ENCODE measurements around the gene TMEM125.

The TMEM125 gene

DNA sequence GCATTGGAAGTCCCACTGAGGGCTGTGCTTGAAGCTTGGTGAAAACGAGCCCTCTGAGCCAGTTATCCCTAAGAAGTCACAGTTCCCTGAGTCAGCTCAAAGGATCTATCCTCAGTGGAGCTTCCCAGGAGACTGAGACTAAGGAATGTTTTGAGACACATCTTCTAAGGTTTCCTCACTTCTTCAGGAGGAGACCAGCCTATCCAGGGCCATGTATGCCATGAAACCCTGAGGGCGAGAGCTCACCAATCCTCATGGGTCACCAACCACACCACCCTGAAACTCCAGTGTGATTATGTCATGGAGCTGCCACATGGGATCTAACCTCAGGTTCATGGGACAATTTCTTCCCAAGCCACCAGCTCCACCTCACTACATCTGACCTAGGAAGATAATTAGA, 23.4 kb downstream of the TMEM125 start:
- no peak for DNase-seq (ENCODE audit: low read depth in 2 of 2)

GRCh38 chr1:43293896-43294760, 24.3 kb downstream of the TMEM125 start:
- no peak for DNase-seq (ENCODE audit: low read depth in 2 of 2)

DNA sequence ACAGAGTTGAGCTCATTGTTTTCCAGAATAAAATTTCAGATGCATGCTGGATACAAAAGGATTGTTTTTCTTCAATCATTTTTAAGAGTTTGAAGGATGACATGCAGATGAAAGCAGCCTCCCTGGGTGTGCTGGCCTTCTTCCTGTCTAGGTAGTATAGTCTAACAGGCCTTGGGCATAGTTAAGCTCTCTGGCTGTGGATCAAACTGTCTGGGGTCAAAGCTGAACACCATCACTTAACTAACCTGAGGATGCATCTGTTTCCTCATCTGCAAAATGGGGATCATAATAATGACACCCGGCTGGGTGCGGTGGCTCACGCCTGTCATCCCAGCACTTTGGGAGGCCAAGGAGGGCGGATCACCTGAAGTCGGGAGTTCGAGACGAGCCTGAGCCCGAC, 25.0 kb downstream of the TMEM125 start:
- no peak for DNase-seq (ENCODE audit: low read depth in 2 of 2)

GRCh38 chr1:43296207-43296606, 26.4 kb downstream of the TMEM125 start:
- no peak for DNase-seq (ENCODE audit: low read depth in 2 of 2)

GRCh38 chr1:43298055-43298454, 28.3 kb downstream of the TMEM125 start:
- no peak for DNase-seq (ENCODE audit: low read depth in 2 of 2)

DNA sequence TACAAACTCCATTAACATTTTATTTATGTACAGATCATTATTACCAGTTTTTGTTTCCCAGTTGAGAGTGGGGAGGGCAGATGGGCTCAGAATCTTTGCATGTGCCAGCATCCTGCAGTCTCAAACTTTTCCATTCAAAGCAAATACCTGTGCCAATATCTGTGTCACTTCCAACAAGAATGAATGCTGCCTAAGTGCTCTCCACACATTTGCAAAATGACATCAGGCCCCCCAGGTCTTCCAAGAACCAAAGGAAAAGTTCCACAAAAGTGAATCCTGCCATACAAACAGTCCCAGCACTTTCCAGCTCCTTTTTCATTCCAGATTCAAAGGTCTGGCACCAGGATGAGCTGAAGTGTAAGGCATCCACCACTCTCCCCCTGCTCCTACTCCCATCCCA, 29.3 kb downstream of the TMEM125 start:
- no peak for DNase-seq (ENCODE audit: low read depth in 2 of 2)

DNA sequence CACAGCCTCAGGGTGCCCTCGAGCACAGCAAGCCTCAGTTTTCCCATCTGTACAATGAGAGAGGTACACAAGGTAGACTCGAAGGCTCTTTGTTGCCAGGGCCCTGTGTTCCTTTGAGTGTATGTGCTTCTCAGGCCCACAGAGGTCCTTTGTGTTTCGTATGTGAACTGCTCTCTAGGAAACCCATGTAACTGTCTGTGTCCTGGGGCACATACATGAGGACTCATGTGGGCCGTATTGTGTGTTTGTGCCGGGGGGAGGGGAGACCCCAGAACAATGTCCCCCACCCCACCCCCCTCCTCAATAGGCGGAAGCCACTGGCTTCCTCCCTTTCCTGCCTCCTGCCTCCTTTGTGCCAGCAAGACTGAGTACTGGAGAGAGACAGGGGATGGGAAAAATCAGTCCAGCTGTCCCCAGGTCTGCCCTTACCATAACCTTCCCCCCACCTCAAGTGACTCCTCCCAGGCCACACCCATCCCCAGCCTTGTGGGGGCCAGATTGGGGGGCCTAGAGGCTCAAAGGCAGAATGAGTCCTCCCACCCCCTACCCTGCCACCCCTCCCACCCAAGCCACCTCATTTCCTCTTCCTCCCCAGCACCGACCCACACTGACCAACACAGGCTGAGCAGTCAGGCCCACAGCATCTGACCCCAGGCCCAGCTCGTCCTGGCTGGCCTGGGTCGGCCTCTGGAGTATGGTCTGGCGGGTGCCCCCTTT, 30.8 kb downstream of the TMEM125 start, which contains the start of gene TIE1:
TSS of gene TIE1 (plus strand) at position 605 of the 717 bp plus-strand sequence. CDS start at position 695, 90 bp downstream.
- no peak for DNase-seq (ENCODE audit: low read depth in 2 of 2)

DNA sequence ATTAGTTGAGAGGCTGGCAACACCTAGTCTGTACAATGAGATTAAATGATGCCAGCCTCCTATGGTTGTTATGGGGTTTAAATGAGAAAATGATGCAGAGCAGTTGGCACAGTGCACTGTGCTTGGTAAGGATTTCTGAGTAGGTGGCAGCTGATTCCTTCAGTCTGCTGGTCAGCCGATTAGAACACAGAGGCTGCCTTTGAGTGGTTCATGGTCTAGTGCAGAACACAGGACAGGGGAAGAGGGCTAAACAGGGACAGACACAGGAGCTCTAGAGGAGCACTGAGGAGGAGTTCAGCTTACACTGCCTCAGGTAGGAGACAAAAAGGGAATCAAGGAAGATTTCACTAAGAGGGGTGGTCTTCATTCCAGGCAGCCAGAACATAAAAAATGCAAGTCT, 32.4 kb downstream of the TMEM125 start:
- no peak for DNase-seq (ENCODE audit: low read depth in 2 of 2)

DNA sequence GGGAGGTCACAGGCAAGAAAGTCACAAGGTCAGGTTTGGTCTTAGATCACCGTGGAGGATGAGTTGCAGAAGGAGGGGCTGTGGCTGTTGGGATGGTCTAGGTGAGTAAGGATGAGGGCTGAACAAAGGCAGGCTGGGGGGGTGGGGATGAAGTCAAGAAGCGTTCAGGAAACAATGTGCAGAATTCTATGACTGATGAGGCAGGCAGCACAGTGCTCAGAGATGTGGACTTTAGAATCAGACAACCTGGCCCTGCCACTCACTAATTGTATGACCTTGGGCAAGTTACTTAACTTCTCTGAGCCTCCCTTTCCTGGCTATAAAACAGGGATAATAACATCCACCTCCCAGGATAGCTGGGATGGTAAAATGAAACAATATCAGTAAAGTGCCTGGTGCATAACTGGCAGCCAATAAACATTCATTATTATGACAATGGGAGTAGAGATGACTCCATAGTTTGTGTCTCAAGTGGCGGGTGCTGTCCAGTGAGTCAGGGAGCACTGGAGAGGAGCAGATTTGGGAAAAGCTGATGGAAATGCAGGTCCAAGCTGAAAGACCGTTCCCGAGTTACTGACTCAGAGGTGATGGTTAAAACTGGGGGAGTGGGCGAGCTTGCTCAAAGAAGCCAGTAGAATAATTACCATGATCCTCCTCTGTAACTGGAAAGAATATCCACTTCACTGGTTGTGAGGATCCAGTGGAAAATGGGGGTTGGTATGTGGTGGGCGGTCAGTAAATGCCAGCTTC, 33.1 kb downstream of the TMEM125 start:
- DNase-seq (ENCODE audit: low read depth in 2 of 2), result no peak

DNA sequence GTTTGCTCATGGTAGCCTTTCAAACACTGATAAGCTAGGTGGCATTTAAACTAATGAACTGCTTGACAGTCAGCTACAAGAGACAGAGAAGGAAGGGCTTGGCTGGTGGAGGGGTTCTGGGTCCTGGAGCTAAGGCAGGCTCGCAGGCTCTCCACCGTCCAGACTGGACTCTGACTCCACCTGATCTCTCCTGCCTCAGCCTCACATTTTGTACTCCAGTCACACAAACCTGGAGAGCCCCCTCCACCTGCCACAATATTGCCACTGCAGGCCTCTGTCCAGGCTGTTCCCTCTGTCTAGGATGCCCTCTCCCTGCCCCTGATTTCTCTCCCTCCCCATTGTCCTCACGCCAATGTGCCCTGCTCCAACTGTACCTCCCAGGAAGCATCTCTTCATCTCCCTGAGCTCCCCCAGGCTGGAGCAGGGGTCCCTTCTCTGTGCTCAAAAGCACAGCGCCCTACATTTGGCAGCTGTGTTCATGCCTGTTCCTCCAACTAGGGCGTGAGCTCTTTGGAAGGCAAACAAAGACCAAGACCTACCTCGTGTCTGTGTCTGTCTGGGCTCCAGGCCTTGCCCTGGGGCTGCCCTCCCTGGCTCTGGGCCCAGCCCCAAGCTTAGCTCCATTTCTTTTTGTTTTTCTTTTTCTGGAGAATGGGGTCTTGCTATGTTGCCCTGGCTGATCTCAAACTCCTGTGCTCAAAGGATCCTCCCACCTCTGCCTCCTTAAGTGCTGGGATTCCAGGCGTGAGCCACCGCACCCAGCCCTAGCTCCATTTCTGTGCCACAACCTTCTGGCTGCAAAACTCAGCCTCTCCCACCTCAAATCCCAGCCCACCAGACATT, 33.9 kb downstream of the TMEM125 start:
- no peak for DNase-seq (ENCODE audit: low read depth in 2 of 2)

- no peak for DNase-seq (ENCODE audit: low read depth in 2 of 2)
These were observed 34.5 kb downstream of the TMEM125 start for GRCh38 chr1:43304314-43304681.

- no peak for DNase-seq (ENCODE audit: low read depth in 2 of 2)
These were observed 35.1 kb downstream of the TMEM125 start for GRCh38 chr1:43304771-43305300.

DNA sequence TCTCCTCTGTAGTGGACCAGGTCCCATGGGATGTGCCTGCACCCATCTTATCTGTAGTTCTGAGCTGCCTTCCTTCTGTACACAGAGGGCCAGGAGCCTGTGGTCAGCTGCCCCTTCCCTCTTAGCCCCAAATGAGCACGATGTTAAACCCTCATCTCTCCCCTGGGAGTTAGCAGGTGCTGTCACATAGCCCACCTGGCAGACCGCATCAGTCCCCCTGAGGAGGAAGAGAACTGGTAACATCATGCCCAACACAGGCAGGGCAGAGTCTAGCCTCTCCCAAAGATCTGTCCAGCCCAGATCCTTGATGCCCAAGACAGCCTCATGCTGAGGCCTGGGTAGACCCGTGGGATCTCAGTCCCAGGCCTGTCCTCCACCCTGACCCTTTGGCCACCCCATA, 35.7 kb downstream of the TMEM125 start:
- no peak for DNase-seq (ENCODE audit: low read depth in 2 of 2)

DNA sequence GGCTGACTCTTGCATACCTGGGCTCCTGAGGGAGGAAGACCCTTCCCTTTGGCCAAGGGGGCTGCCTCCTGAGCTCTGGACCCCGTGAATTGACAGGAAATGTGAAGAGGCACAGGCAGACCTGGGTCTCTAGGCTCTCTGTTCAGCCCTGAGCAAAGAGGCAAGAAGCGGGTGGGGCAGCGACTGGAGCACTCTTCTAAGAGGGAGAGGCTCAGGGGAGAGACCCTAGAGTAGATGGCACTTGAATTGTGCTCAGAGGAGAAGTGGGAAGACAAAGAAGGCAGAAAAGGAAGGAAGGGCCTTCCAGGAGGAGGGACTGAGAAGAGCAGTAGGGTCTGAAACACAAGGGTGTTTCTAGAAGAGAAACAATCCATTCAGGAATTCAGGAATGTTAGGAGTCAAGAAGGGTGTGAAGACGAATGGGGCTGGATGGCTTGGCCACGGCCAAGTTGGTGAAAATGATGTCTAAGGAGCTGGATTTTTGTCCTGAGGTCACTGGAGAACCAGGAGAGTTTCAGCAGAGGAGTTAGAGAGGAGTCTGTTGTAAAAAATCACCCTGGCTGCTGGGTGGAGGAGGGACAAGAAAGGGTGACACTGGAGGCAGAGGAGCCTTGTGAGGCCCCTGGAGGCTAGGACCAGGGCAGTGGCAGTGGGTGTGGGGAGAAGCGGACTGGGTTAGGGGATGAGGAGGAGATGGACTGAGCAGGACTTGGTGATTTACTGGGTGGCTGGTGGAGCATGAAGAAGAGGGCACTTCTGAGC, 36.3 kb downstream of the TMEM125 start:
- no peak for DNase-seq (ENCODE audit: low read depth in 2 of 2)

- DNase-seq (ENCODE audit: low read depth in 2 of 2), result no peak
These were observed 37.1 kb downstream of the TMEM125 start for GRCh38 chr1:43306688-43307457.

DNA sequence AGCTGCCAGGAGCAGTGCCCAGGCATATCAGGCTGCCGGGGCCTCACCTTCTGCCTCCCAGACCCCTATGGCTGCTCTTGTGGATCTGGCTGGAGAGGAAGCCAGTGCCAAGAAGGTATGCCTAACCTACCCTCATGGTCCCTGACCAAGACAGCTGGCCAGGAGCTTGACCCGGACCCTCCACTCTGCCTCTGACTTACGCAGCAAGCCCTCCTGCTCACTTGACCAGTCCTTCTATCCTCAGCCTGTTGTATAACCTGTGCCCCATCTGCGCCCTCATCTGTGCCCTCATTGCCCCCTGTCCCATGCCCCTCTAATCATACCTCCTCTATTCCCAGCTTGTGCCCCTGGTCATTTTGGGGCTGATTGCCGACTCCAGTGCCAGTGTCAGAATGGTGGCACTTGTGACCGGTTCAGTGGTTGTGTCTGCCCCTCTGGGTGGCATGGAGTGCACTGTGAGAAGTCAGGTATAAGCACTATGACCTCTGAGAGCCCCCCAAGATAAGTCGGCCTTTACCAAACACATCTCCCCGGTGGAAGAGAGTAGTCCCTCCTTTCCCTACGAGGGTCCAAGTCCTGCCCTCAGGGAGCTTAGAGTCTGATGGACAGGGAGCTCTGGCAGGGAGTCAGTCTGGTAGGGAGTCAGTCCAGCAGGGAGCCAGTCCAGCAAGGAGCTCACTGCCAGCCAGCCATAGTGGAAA, 37.8 kb downstream of the TMEM125 start:
- DNase-seq (ENCODE audit: low read depth in 2 of 2), result no peak

- DNase-seq (ENCODE audit: low read depth in 2 of 2), result no peak
These were observed 39.0 kb downstream of the TMEM125 start for GRCh38 chr1:43308635-43309404.

- no peak for DNase-seq (ENCODE audit: low read depth in 2 of 2)
These were observed 39.7 kb downstream of the TMEM125 start for GRCh38 chr1:43309405-43310025.
